Parathyroid adenoma (tissue), 2 donors: ENCODE data around the gene ALG1L2.
"Not testable (repeated sequence)": the region's sequence is repeated elsewhere in the genome, so short reads cannot be mapped to it uniquely, and the experiment has no call there.

Experiments
- H2AFZ ChIP-seq: fragments of 300-600 bp; sonication (generic); one replicate; pipeline ENCODE4 v1.7.0; 2017; ENCODE audit warnings: antibody characterized with exemption, mild to moderate bottlenecking
- H3K27ac ChIP-seq: fragments of 300-600 bp; sonication (generic); one replicate; pipeline ENCODE4 v1.7.0; 2017
- H3K27me3 ChIP-seq: fragments of 300-600 bp; sonication (generic); one replicate; pipeline ENCODE4 v1.7.0; 2017; ENCODE audit warnings: low read length; ENCODE audit not compliant: control insufficient read depth, insufficient read depth
- H3K36me3 ChIP-seq: fragments of 300-600 bp; sonication (generic); one replicate; pipeline ENCODE4 v1.7.0; 2017; ENCODE audit warnings: low read length; ENCODE audit not compliant: control insufficient read depth, insufficient read depth
- H3K4me1 ChIP-seq: fragments of 300-600 bp; sonication (generic); one replicate; pipeline ENCODE4 v1.7.0; 2017; ENCODE audit warnings: control low read depth
- H3K4me2 ChIP-seq: fragments of 300-600 bp; sonication (generic); one replicate; pipeline ENCODE4 v1.7.0; 2017; ENCODE audit warnings: low read length
- H3K4me3 ChIP-seq: fragments of 300-600 bp; sonication (generic); one replicate; pipeline ENCODE4 v1.7.0; 2017; ENCODE audit warnings: low read depth, low read length
- H3K79me2 ChIP-seq: fragments of 300-600 bp; sonication (generic); one replicate; pipeline ENCODE4 v1.7.0; 2017; ENCODE audit warnings: control low read depth
- H3K9ac ChIP-seq: fragments of 300-600 bp; sonication (generic); one replicate; pipeline ENCODE4 v1.7.0; 2017; ENCODE audit warnings: mild to moderate bottlenecking
- H3K9me3 ChIP-seq: fragments of 300-600 bp; sonication (generic); one replicate; pipeline ENCODE4 v1.7.0; 2017; ENCODE audit warnings: low read length; ENCODE audit not compliant: control insufficient read depth
- CTCF ChIP-seq: fragments of 300-600 bp; sonication (generic); IDR thresholded peaks from one replicate; pipeline ENCODE4 v1.7.0; 2017; ENCODE audit warnings: antibody characterized with exemption, mild to moderate bottlenecking
- donor health status: primary hyperparathyroidism.

Gene ALG1L2

GRCh38 chr3:130107333-130107995, 25.8 kb downstream of the ALG1L2 start:
- not testable (repeated sequence) for H3K4me1 ChIP-seq, H3K4me2 ChIP-seq, H3K9me3 ChIP-seq, H3K79me2 ChIP-seq, H3K27me3 ChIP-seq, H3K9ac ChIP-seq, H3K36me3 ChIP-seq, H3K4me3 ChIP-seq, H3K27ac ChIP-seq, H2AFZ ChIP-seq

GRCh38 chr3:130108836-130109585, 27.4 kb downstream of the ALG1L2 start:
- H3K36me3 ChIP-seq, H2AFZ ChIP-seq, H3K4me1 ChIP-seq, H3K9me3 ChIP-seq, H3K9ac ChIP-seq, H3K4me3 ChIP-seq, H3K79me2 ChIP-seq, H3K27ac ChIP-seq, H3K4me2 ChIP-seq, H3K27me3 ChIP-seq: not testable (repeated sequence)

- H3K36me3 ChIP-seq, H3K27me3 ChIP-seq, H3K79me2 ChIP-seq, H3K4me1 ChIP-seq, H3K9me3 ChIP-seq: not testable (repeated sequence)
- H3K9ac ChIP-seq = peak overlapping the region; percentile 28
- H3K27ac ChIP-seq = peak overlapping the region; percentile 63
- H3K4me2 ChIP-seq = peak overlapping the region; percentile 77
- peak overlapping the region; percentile 76 for H3K4me3 ChIP-seq
- H2AFZ ChIP-seq = peak overlapping the region; percentile 88
Measured at GRCh38 chr3:130110386-130111169, 28.9 kb downstream of the ALG1L2 start.

- Histone ChIP-seq H3K4me2 (peak overlapping the region; percentile 77), H2AFZ (peak overlapping the region; percentile 88), H3K9me3 (no peaks in the 10 kb centered on the region), H3K4me1 (peaks cover 5% of the 10 kb centered on the region), H3K79me2 (no peaks in the 10 kb centered on the region), H3K4me3 (peak overlapping the region; percentile 76), H3K27me3 (no peaks in the 10 kb centered on the region), H3K36me3 (no peaks in the 10 kb centered on the region), H3K27ac (peak overlapping the region; percentile 63), H3K9ac (peak overlapping the region; percentile 28)
- no peak for TF ChIP-seq CTCF
Measured at GRCh38 chr3:130111185-130111864, 29.7 kb downstream of the ALG1L2 start.

- peak overlapping the region; percentile 5 for H3K9ac ChIP-seq
- H3K4me1 ChIP-seq, H3K36me3 ChIP-seq, H3K79me2 ChIP-seq, H3K9me3 ChIP-seq, H3K27me3 ChIP-seq: not testable (repeated sequence)
- H3K27ac ChIP-seq = peak overlapping the region; percentile 97
- H3K4me3 ChIP-seq = peak overlapping the region; percentile 60
- H3K4me2 ChIP-seq = peak overlapping the region; percentile 57
- peak overlapping the region; percentile 77 for H2AFZ ChIP-seq
Measured at GRCh38 chr3:130111865-130112747, 30.5 kb downstream of the ALG1L2 start.

GRCh38 chr3:130112748-130113073, 31.1 kb downstream of the ALG1L2 start:
- Histone ChIP-seq H3K4me2 (peak overlapping the region; percentile 57), H3K27ac (peak overlapping the region; percentile 97), H3K4me3 (peak overlapping the region; percentile 60), H2AFZ (peak overlapping the region; percentile 77), H3K9ac (peak overlapping the region; percentile 5)
- not testable (repeated sequence) for H3K27me3 ChIP-seq, H3K9me3 ChIP-seq, H3K36me3 ChIP-seq, H3K4me1 ChIP-seq, H3K79me2 ChIP-seq

GRCh38 chr3:130115400-130115799, 33.8 kb downstream of the ALG1L2 start:
- not testable (repeated sequence) for H3K27me3 ChIP-seq, H3K27ac ChIP-seq

More at GRCh38 chr3:130115400-130115799, 33.8 kb downstream of the ALG1L2 start:
- not testable (repeated sequence) for H3K4me1 ChIP-seq, H3K4me2 ChIP-seq, H3K9ac ChIP-seq, H3K4me3 ChIP-seq, H3K79me2 ChIP-seq, H2AFZ ChIP-seq, H3K36me3 ChIP-seq, H3K9me3 ChIP-seq
